Nephron progenitor cell (in vitro differentiated cells): ENCODE results near the gene CFAP73.
A peak's percentile ranks its signal among the peaks of the same experiment; 100 is the strongest.

Experiments used
- DNase-seq: peaks from one replicate; pipeline ENCODE4 v3.0.0; 2021
- H3K27ac Mint-ChIP-seq: 2 replicates; pipeline ENCODE4 v1.8.0; 2021; ENCODE audit warnings: mild to moderate bottlenecking, moderate library complexity, mixed read lengths
- H3K27me3 Mint-ChIP-seq: 2 replicates; pipeline ENCODE4 v1.8.0; 2021; ENCODE audit warnings: mild to moderate bottlenecking, low read depth, mixed read lengths; ENCODE audit not compliant: poor library complexity
- H3K36me3 Mint-ChIP-seq: 2 replicates; pipeline ENCODE4 v1.8.0; 2021; ENCODE audit warnings: low read depth, mixed read lengths
- H3K4me1 Mint-ChIP-seq: 2 replicates; pipeline ENCODE4 v1.8.0; 2021; ENCODE audit warnings: mixed read lengths
- H3K4me3 Mint-ChIP-seq: 2 replicates; pipeline ENCODE4 v1.8.0; 2021; ENCODE audit warnings: mild to moderate bottlenecking, moderate library complexity, mixed read lengths
- H3K9me3 Mint-ChIP-seq: 2 replicates; pipeline ENCODE4 v1.8.0; 2021; ENCODE audit warnings: mild to moderate bottlenecking, moderate library complexity, mixed read lengths
- TF ChIP-seq, protein P1 (sequence below): fragments of 200-600 bp; sonication (generic); IDR thresholded peaks from 2 replicates; pipeline ENCODE4 v1.5.0; 2021; ENCODE audit warnings: antibody characterized with exemption

Gene CFAP73

DNA sequence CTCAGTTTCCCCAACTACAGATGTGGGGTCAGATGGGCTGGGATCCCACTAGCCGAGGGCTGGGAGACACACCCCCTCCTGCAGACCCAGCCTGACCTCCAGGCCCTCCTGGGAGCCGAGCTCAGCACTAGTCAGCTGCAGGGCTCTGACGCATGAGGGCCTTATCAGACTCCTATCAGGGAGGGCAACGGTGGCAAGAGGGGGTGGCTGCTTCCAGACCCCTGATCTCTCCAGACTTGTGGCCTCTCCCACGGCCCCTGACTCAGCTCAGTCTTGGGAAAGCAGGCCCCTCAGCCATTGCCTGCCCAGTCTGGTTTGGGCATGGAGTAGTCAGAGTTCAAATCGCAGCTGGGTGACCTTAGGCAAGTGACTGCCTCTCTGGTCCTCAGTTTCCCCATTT lies 16.5 kb upstream of the CFAP73 start:
- Mint-ChIP-seq H3K9me3 (no peaks in the 10 kb centered on the region), H3K27ac (no peak overlapping the region), H3K4me3 (no peak overlapping the region), H3K27me3 (peaks cover 74% of the 10 kb centered on the region), H3K4me1 (peaks cover 5% of the 10 kb centered on the region), H3K36me3 (no peaks in the 10 kb centered on the region)
- no peak for DNase-seq
- TF ChIP-seq, protein P1, sequence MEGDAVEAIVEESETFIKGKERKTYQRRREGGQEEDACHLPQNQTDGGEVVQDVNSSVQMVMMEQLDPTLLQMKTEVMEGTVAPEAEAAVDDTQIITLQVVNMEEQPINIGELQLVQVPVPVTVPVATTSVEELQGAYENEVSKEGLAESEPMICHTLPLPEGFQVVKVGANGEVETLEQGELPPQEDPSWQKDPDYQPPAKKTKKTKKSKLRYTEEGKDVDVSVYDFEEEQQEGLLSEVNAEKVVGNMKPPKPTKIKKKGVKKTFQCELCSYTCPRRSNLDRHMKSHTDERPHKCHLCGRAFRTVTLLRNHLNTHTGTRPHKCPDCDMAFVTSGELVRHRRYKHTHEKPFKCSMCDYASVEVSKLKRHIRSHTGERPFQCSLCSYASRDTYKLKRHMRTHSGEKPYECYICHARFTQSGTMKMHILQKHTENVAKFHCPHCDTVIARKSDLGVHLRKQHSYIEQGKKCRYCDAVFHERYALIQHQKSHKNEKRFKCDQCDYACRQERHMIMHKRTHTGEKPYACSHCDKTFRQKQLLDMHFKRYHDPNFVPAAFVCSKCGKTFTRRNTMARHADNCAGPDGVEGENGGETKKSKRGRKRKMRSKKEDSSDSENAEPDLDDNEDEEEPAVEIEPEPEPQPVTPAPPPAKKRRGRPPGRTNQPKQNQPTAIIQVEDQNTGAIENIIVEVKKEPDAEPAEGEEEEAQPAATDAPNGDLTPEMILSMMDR, result no peak

GRCh38 chr12:113133666-113134065 lies 15.9 kb upstream of the CFAP73 start:
- peaks cover 72% of the 10 kb centered on the region for H3K27me3 Mint-ChIP-seq
- no peak overlapping the region for H3K4me3 Mint-ChIP-seq
- H3K9me3 Mint-ChIP-seq, result no peaks in the 10 kb centered on the region
- peaks cover 5% of the 10 kb centered on the region for H3K4me1 Mint-ChIP-seq
- H3K27ac Mint-ChIP-seq, result no peak overlapping the region
- DNase-seq, result no peak
- TF ChIP-seq, protein P1, result no peak
- H3K36me3 Mint-ChIP-seq, result no peaks in the 10 kb centered on the region

DNA sequence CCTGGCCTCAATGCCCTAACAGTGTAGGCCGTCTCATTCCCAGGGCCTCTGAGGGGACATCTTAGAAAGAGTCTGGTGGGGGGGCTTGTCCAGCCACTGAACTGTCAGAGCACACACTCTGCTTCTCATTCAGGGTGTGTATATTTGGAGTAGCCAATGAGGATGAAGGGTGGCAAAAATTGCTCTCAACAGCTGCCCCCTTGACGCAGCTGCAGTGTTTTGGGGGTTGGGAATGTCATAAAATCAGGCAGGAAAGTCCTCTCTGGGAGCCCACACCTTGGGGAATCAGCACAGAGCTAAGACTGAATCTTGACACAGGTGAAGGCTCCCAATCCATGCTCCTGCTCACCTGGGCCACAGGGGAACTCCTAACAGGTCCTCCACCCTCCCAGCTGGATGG lies 15.5 kb upstream of the CFAP73 start:
- H3K36me3 Mint-ChIP-seq, result no peaks in the 10 kb centered on the region
- H3K27me3 Mint-ChIP-seq, result peaks cover 73% of the 10 kb centered on the region
- no peak overlapping the region for H3K4me3 Mint-ChIP-seq
- TF ChIP-seq, protein P1, result no peak
- DNase-seq, result no peak
- no peaks in the 10 kb centered on the region for H3K9me3 Mint-ChIP-seq
- H3K27ac Mint-ChIP-seq, result no peak overlapping the region
- peaks cover 7% of the 10 kb centered on the region for H3K4me1 Mint-ChIP-seq

GRCh38 chr12:113134521-113134951 lies 15.0 kb upstream of the CFAP73 start:
- no peak for DNase-seq
- H3K9me3 Mint-ChIP-seq, result no peaks in the 10 kb centered on the region
- H3K27ac Mint-ChIP-seq, result no peak overlapping the region
- no peak overlapping the region for H3K4me3 Mint-ChIP-seq
- peaks cover 74% of the 10 kb centered on the region for H3K27me3 Mint-ChIP-seq
- TF ChIP-seq, protein P1, result no peak
- no peaks in the 10 kb centered on the region for H3K36me3 Mint-ChIP-seq
- peaks cover 12% of the 10 kb centered on the region for H3K4me1 Mint-ChIP-seq

- H3K27ac Mint-ChIP-seq, result no peak within 1 kb of the TSS
- H3K4me1 Mint-ChIP-seq, result peaks cover 12% of the 10 kb centered on the region
- TF ChIP-seq, protein P1, result peak; percentile 52
- no peaks in the 10 kb centered on the region for H3K9me3 Mint-ChIP-seq
- no peaks in the 10 kb centered on the region for H3K36me3 Mint-ChIP-seq
- DNase-seq, result peak; percentile 73
- H3K27me3 Mint-ChIP-seq, result peaks cover 71% of the 10 kb centered on the region
- H3K4me3 Mint-ChIP-seq, result peak within 1 kb of the TSS; percentile 50
These were observed 14.1 kb upstream of the CFAP73 start, which contains the start of gene RASAL1 for GRCh38 chr12:113135178-113136127. TSS of gene RASAL1 (minus strand) at chr12:113135761. CDS start at chr12:113135462, 299 bp downstream.
